H1 (cell line): Measurements from ENCODE around the gene SLCO2A1. TPM values are rescaled to one million over a fixed set of nuclear protein-coding genes. Genes with fewer than 3 reads are reported as not detected.
A peak's percentile ranks its signal among the peaks of the same experiment; 100 is the strongest.

Experiments used
- CTCF ChIA-PET: fragments of 300-600 bp; sonication (Branson Sonifier 250); formaldehyde crosslinking; loops from one replicate; lab custom pipeline; 2021; ENCODE audit not compliant: partially characterized antibody; lab: Charles Lee
- POLR2A ChIA-PET: fragments of 300-600 bp; sonication (Branson Sonifier 250); formaldehyde crosslinking; loops from one replicate; lab custom pipeline; 2021; ENCODE audit warnings: inconsistent platforms; ENCODE audit not compliant: partially characterized antibody; lab: Charles Lee
- DNase-seq, 2 experiments: peaks; one replicate each; pipeline versions ENCODE4 v3.0.0 to v3.0.0-alpha.2; 2010 to 2022; ENCODE audit warnings: low spot score in 2 of 2, low read depth in 1 of 2, mixed read lengths in 1 of 2
- FAIRE-seq: peaks from 2 replicates; lab custom pipeline; 2011; peaks lifted over from hg19 to GRCh38; lab: Jason Lieb, UNC
- H2AFZ ChIP-seq: 2 replicates; pipeline ENCODE4 v1.8.1; 2012; ENCODE audit warnings: low read length, inconsistent platforms
- H2AK5ac ChIP-seq: 2 replicates; pipeline ENCODE4 v1.6.1; 2013; ENCODE audit warnings: low read depth, low read length
- H2BK120ac ChIP-seq: replicated peaks from 2 replicates; pipeline ENCODE3; 2013; ENCODE audit warnings: low read depth, low read length, inconsistent platforms
- H2BK12ac ChIP-seq: 2 replicates; pipeline ENCODE4 v1.6.1; 2013; ENCODE audit warnings: low read depth, low read length
- H2BK15ac ChIP-seq: 2 replicates; pipeline ENCODE4 v1.6.1; 2013; ENCODE audit warnings: low read length
- H2BK20ac ChIP-seq: 2 replicates; pipeline ENCODE4 v1.6.1; 2013; ENCODE audit warnings: low read length
- H2BK5ac ChIP-seq: 2 replicates; pipeline ENCODE4 v1.6.1; 2013; ENCODE audit warnings: low read depth, low read length
- H3K14ac ChIP-seq: 2 replicates; pipeline ENCODE4 v1.6.1; 2013; ENCODE audit warnings: inconsistent platforms; ENCODE audit not compliant: insufficient read length
- H3K18ac ChIP-seq: 2 replicates; pipeline ENCODE4 v1.6.1; 2013; ENCODE audit warnings: low read length; ENCODE audit errors: extremely low read depth
- H3K23ac ChIP-seq: 2 replicates; pipeline ENCODE4 v1.6.1; 2013; ENCODE audit warnings: inconsistent platforms; ENCODE audit not compliant: insufficient read length
- H3K23me2 ChIP-seq: 2 replicates; pipeline ENCODE4 v1.6.1; 2013; ENCODE audit warnings: low read depth, low read length
- H3K27ac ChIP-seq: 2 replicates; pipeline ENCODE4 v1.6.1; 2011; ENCODE audit warnings: low read depth, low read length, inconsistent platforms
- H3K27me3 ChIP-seq, 4 experiments: replicated peaks in 1 of 4; 1 replicate in 1 of 4; 2 replicates in 3 of 4; pipeline versions ENCODE4 v1.6.1 to v1.8.1; 2011 to 2013; ENCODE audit warnings: low read length in 3 of 4, mild to moderate bottlenecking in 3 of 4, inconsistent platforms in 2 of 4, mixed read lengths in 2 of 4, moderate library complexity in 1 of 4; ENCODE audit not compliant: control insufficient read depth in 3 of 4, insufficient read depth in 3 of 4; ENCODE audit errors: extremely low read depth in 1 of 4
- H3K36me3 ChIP-seq, 4 experiments: 2 replicates each; pipeline versions ENCODE4 v1.6.1 to v1.8.1; 2011 to 2013; ENCODE audit warnings: mild to moderate bottlenecking in 4 of 4, low read length in 3 of 4, moderate library complexity in 2 of 4, control low read depth in 1 of 4, inconsistent platforms in 1 of 4; ENCODE audit not compliant: insufficient read depth in 4 of 4, control insufficient read depth in 2 of 4
- H3K4ac ChIP-seq: replicated peaks from 2 replicates; pipeline ENCODE3; 2013; ENCODE audit warnings: low read length, low read depth, mixed read lengths, inconsistent platforms; ENCODE audit not compliant: insufficient read length
- H3K4me1 ChIP-seq, 4 experiments: replicated peaks in 1 of 4; 1 replicate in 1 of 4; 2 replicates in 3 of 4; pipeline versions ENCODE4 v1.6.1 to v1.8.1; 2011 to 2013; ENCODE audit warnings: low read length in 3 of 4, inconsistent platforms in 2 of 4, mixed read lengths in 1 of 4; ENCODE audit not compliant: insufficient read depth in 4 of 4, control insufficient read depth in 3 of 4
- H3K4me2 ChIP-seq, 2 experiments: 2 replicates each; pipeline versions ENCODE4 v1.6.1 to v1.8.1; 2011 to 2013; ENCODE audit warnings: low read depth in 2 of 2, low read length in 2 of 2, control low read depth in 1 of 2, inconsistent platforms in 1 of 2, mild to moderate bottlenecking in 1 of 2; ENCODE audit not compliant: insufficient read depth in 1 of 2
- H3K4me3 ChIP-seq, 4 experiments: fragments of 200-600, 300-600 bp in 1 of 4; sonication (generic), shearing (Covaris generic), sonication (Bioruptor Twin) in 1 of 4; 2 replicates each; pipeline versions ENCODE4 v1.5.1 to v1.8.1; 2011 to 2016; ENCODE audit warnings: low read length in 4 of 4, low read depth in 3 of 4, control low read depth in 2 of 4, inconsistent platforms in 2 of 4, mild to moderate bottlenecking in 2 of 4, mixed read lengths in 1 of 4, moderate library complexity in 1 of 4; ENCODE audit not compliant: insufficient read depth in 2 of 4; ENCODE audit errors: extremely low read depth in 1 of 4
- H3K56ac ChIP-seq: replicated peaks from 2 replicates; pipeline ENCODE3; 2013; ENCODE audit warnings: low read depth, mild to moderate bottlenecking, mixed read lengths, low read length, inconsistent platforms; ENCODE audit not compliant: insufficient read length
- H3K79me1 ChIP-seq: 2 replicates; pipeline ENCODE4 v1.6.1; 2013; ENCODE audit warnings: low read depth, low read length, control low read depth
- H3K79me2 ChIP-seq, 2 experiments: 2 replicates each; pipeline versions ENCODE4 v1.6.1 to v1.8.1; 2012 to 2013; ENCODE audit warnings: low read length in 2 of 2, mild to moderate bottlenecking in 2 of 2, inconsistent platforms in 1 of 2; ENCODE audit not compliant: insufficient read depth in 2 of 2, control insufficient read depth in 1 of 2
- H3K9ac ChIP-seq, 4 experiments: replicated peaks in 1 of 4; 1 replicate in 1 of 4; 2 replicates in 3 of 4; pipeline versions ENCODE4 v1.6.1 to v1.8.1; 2011 to 2013; ENCODE audit warnings: low read depth in 3 of 4, low read length in 3 of 4, control low read depth in 2 of 4, mild to moderate bottlenecking in 2 of 4, moderate library complexity in 2 of 4, inconsistent platforms in 1 of 4; ENCODE audit errors: extremely low read depth in 1 of 4
- H3K9me3 ChIP-seq, 2 experiments: 2 replicates each; pipeline versions ENCODE4 v1.6.1 to v1.8.1; 2012 to 2013; ENCODE audit warnings: mild to moderate bottlenecking in 2 of 2, moderate library complexity in 2 of 2, control low read depth in 1 of 2, inconsistent platforms in 1 of 2, low read depth in 1 of 2, low read length in 1 of 2, mixed read lengths in 1 of 2; ENCODE audit not compliant: insufficient read depth in 2 of 2
- H4K20me1 ChIP-seq, 2 experiments: replicated peaks in 1 of 2; 2 replicates each; pipeline versions ENCODE3 to v1.8.1; 2011 to 2013; ENCODE audit warnings: inconsistent platforms in 2 of 2, low read length in 2 of 2, mild to moderate bottlenecking in 1 of 2; ENCODE audit not compliant: insufficient read depth in 2 of 2, control insufficient read depth in 1 of 2
- H4K5ac ChIP-seq: 2 replicates; pipeline ENCODE4 v1.6.1; 2013; ENCODE audit warnings: low read length, low read depth, mixed read lengths, inconsistent platforms; ENCODE audit not compliant: insufficient read length
- H4K8ac ChIP-seq: 2 replicates; pipeline ENCODE4 v1.8.0; 2013; ENCODE audit warnings: mild to moderate bottlenecking, moderate library complexity, low read length, inconsistent platforms; ENCODE audit not compliant: insufficient read depth; ENCODE audit errors: extremely low read depth
- H4K91ac ChIP-seq: replicated peaks from 2 replicates; pipeline ENCODE3; 2013; ENCODE audit warnings: low read length, mixed read lengths, inconsistent platforms; ENCODE audit not compliant: insufficient read length
- ASH2L ChIP-seq: fragments of 200-600, 300-600 bp; sonication (generic); IDR thresholded peaks from one replicate; pipeline ENCODE4 v1.7.1; 2017; ENCODE audit warnings: low read length
- CHD1 ChIP-seq: IDR thresholded peaks from 2 replicates; pipeline ENCODE4 v1.6.1; 2012; ENCODE audit warnings: low read depth, low read length, improper control_type of control experiment
- POLR2A ChIP-seq, 2 experiments: IDR thresholded peaks; 1 replicate in 1 of 2; 2 replicates in 1 of 2; pipeline ENCODE4 v1.6.1; 2011; ENCODE audit warnings: low read depth in 2 of 2, low read length in 2 of 2, mild to moderate bottlenecking in 2 of 2; ENCODE audit errors: control extremely low read depth in 1 of 2
- RNF2 ChIP-seq: fragments of 200-900, 300-1000 bp; sonication (generic); IDR thresholded peaks from 2 replicates; pipeline ENCODE4 v1.7.1; 2016; ENCODE audit warnings: borderline replicate concordance, low read depth, mild to moderate bottlenecking, antibody characterized with exemption, low read length; ENCODE audit not compliant: poor library complexity, severe bottlenecking; ENCODE audit errors: missing control alignments
- TCF12 ChIP-seq: IDR thresholded peaks from 2 replicates; pipeline ENCODE4 v1.6.1; 2011; ENCODE audit warnings: low read depth, mild to moderate bottlenecking, low read length
- WGBS, 2 experiments: shearing (Covaris generic) in 1 of 2; methylation state at CpG; one replicate each; pipeline versions ENCODE4 v1.1.6 to v1.1.7; 2013 to 2015; ENCODE audit warnings: low lambda C conversion rate in 2 of 2, mixed read lengths in 2 of 2, inconsistent platforms in 1 of 2, low coverage in 1 of 2, missing lambda C conversion rate in 1 of 2; ENCODE audit not compliant: insufficient replicate concordance in 2 of 2, insufficient coverage in 1 of 2, insufficient read length in 1 of 2; ENCODE audit errors: extremely low coverage in 1 of 2, missing lambda C conversion rate in 1 of 2; 5-methylcytosine and 5-hydroxymethylcytosine counted together
- polyA plus RNA-seq, 7 experiments: library from polyadenylated mRNA; depleted of rRNA in 3 of 7; stranded (reverse) in 5 of 7; unstranded in 2 of 7; fragments of >200 nt in 5 of 7; fragments of 200-250 nt in 2 of 7; gene quantifications; 1 replicate in 5 of 7; 2 replicates in 1 of 7; 4 replicates in 1 of 7; pipeline versions ENCODE4 v1.2.1 to v1.2.3, GENCODE V29; 2011 to 2013; ENCODE audit warnings: missing spikeins in 2 of 7, mixed read lengths in 2 of 7
- total RNA-seq: library from RNA; stranded (reverse); fragmentation: NEBNext Ultra II Directional; extraction: Animal tissue kit (Norgen Biotek cat#: 25700); gene quantifications from 2 replicates; pipeline ENCODE4 v1.2.1, GENCODE V29; 2021

Gene SLCO2A1
- total and polyA plus RNA-seq, 2 of the 8 experiments (the other 6 are each of a cell fraction or from before 2014, with no cell fraction given): 1.1 to 2.3 TPM

DNA sequence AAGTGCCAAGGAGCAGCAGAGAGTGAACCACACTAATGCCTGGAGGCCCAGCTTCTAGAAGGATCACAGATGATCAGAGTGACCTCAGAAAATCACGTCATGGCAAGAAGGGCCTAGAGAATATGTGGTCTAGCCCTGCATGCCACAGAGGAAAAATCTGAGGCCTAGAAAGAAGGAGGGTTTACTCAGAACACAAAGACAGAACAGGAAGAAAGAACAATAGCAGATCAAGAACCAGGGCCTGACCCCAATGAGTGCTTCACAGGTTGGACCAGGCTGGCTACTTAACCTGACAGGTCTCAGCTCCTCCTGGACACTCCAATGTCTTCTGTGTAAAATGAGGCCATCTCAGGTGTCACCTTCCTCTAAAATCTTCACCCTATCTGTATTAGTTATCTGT is 148.2 kb downstream of the SLCO2A1 start:
- no peaks in the 10 kb centered on the region for H3K79me2 ChIP-seq
- H3K56ac ChIP-seq: no peak overlapping the region
- no peak overlapping the region for H3K9ac ChIP-seq
- no peak overlapping the region for H3K4me3 ChIP-seq
- H3K18ac ChIP-seq: no peak overlapping the region
- H3K36me3 ChIP-seq: no peaks in the 10 kb centered on the region
- H3K23me2 ChIP-seq: no peaks in the 10 kb centered on the region
- no peak overlapping the region for H2BK20ac ChIP-seq
- H2BK12ac ChIP-seq: no peak overlapping the region
- FAIRE-seq (no peak), DNase-seq (peak in 1 of 2 experiments; percentile 10)
- WGBS, 2 experiments: 83% methylated on average over 1 of the region's 1 CpG; no CpG with 5 or more reads in 1 of the 2 experiments
- no peak overlapping the region for H2BK15ac ChIP-seq
- no peaks in the 10 kb centered on the region; a peak in 1 of 7 replicates for H3K27me3 ChIP-seq
- H3K14ac ChIP-seq: no peak overlapping the region
- no peak overlapping the region for H2AFZ ChIP-seq
- no peak overlapping the region for H3K27ac ChIP-seq
- H3K4ac ChIP-seq: no peak overlapping the region
- no peak overlapping the region for H3K4me2 ChIP-seq
- POLR2A ChIA-PET: no interaction called here
- H2BK5ac ChIP-seq: no peak overlapping the region
- no peak overlapping the region for H4K5ac ChIP-seq
- no peaks in the 10 kb centered on the region for H3K4me1 ChIP-seq
- no peak overlapping the region for H4K8ac ChIP-seq
- no peak overlapping the region for H2BK120ac ChIP-seq
- H3K79me1 ChIP-seq: no peaks in the 10 kb centered on the region; the same call in 1 of the 2 replicates
- no peak overlapping the region for H2AK5ac ChIP-seq
- H3K23ac ChIP-seq: no peak overlapping the region
- CTCF ChIA-PET: interaction anchor here (0.7 to 2.5 kb wide), 2 partner anchors 16 to 576 kb away, joined by 3 to 8 read pairs; no protein-coding TSS in a partner anchor
- no peaks in the 10 kb centered on the region for H3K9me3 ChIP-seq
- H4K91ac ChIP-seq: no peak overlapping the region
- H4K20me1 ChIP-seq: no peaks in the 10 kb centered on the region
- no peak for TF ChIP-seq CHD1
- no peak for TF ChIP-seq TCF12
- TF ChIP-seq POLR2A (IDR thresholded peaks at IDR 0.05; ENCODE audit: control extremely low read depth in 1 of 2, low read depth in 2 of 2, low read length in 2 of 2): no peak
- TF ChIP-seq RNF2: no peak
- no peak for TF ChIP-seq ASH2L
